HFF-Myc (cell line): ENCODE results near the gene HDAC7.

Experiments
- DNase-seq: peaks from one replicate; pipeline ENCODE4 v3.0.0-alpha.2; 2011; ENCODE audit warnings: low read depth; ENCODE audit errors: extremely low read depth
- H3K4me3 ChIP-seq: replicated peaks from 2 replicates; pipeline ENCODE4 v1.5.1; 2011; ENCODE audit warnings: low read depth, mild to moderate bottlenecking, control low read depth, low read length
- TF ChIP-seq, protein P1 (sequence below): IDR thresholded peaks from 2 replicates; pipeline ENCODE4 v1.5.1; 2012; ENCODE audit warnings: mild to moderate bottlenecking, low read depth, low read length, control low read depth; ENCODE audit errors: missing control alignments

The HDAC7 gene

DNA sequence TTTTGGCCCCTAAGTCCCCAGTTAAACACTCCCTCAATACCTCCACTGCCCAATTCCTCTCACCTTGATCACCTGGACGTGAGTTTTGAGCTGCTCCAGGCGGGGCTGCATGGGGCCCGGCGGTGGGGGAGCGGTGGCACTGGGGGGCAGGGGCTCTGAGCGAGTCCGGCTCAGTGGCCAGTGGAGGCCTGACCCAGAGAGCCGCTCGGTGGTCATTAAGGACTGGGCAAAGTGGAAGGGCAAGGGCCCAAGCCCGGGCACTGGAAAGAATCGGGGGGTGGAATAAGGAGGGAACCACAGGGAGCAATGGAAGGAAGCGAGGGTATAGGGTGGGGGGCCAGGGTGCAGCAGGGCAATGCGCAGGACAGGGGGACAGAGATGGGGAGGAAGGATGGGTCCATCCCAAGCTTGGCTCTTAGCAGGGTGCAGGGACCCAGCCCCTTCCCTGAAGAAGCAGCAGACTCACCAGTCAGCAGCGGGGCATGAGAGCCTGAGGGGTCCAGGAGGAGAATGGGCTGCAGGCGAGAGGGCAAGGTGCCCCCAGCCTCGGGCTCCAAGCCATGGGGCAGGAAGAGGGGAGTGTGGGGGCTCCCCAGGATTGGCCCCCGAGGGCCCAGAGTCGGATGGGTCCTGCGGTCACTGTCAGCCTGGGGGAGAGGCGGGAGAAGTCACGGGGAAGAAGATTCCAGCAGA, 24.4 kb downstream of the HDAC7 start:
- H3K4me3 ChIP-seq = no peak overlapping the region
- DNase-seq = no peak
- TF ChIP-seq, protein P1, sequence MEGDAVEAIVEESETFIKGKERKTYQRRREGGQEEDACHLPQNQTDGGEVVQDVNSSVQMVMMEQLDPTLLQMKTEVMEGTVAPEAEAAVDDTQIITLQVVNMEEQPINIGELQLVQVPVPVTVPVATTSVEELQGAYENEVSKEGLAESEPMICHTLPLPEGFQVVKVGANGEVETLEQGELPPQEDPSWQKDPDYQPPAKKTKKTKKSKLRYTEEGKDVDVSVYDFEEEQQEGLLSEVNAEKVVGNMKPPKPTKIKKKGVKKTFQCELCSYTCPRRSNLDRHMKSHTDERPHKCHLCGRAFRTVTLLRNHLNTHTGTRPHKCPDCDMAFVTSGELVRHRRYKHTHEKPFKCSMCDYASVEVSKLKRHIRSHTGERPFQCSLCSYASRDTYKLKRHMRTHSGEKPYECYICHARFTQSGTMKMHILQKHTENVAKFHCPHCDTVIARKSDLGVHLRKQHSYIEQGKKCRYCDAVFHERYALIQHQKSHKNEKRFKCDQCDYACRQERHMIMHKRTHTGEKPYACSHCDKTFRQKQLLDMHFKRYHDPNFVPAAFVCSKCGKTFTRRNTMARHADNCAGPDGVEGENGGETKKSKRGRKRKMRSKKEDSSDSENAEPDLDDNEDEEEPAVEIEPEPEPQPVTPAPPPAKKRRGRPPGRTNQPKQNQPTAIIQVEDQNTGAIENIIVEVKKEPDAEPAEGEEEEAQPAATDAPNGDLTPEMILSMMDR = no peak

- DNase-seq = no peak
- TF ChIP-seq, protein P1 = no peak
- H3K4me3 ChIP-seq = no peak overlapping the region
Measured at GRCh38 chr12:47794679-47795078, 25.0 kb downstream of the HDAC7 start.

GRCh38 chr12:47793015-47793681, 26.6 kb downstream of the HDAC7 start:
- H3K4me3 ChIP-seq = no peak overlapping the region
- TF ChIP-seq, protein P1 = no peak
- DNase-seq = no peak

DNA sequence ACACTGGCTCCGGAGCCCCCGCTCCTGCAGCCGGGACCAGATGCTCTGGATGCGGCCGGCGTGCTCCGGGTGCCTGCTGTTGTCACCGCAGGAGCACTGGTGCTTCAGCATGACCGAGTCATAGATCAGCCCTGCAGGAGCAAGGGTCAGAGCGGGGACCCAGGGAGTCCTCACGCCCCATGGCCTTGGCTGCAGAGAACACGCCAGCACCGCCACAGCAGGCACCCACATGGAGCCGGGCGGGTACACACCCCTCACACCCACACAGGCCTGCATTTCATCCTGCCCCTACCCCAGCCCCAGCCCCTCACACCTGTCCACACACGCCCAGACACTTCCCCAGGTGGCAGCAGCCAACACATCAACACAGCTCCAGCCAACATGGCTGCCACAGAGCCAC, 27.8 kb downstream of the HDAC7 start:
- TF ChIP-seq, protein P1 = no peak
- DNase-seq = no peak

DNA sequence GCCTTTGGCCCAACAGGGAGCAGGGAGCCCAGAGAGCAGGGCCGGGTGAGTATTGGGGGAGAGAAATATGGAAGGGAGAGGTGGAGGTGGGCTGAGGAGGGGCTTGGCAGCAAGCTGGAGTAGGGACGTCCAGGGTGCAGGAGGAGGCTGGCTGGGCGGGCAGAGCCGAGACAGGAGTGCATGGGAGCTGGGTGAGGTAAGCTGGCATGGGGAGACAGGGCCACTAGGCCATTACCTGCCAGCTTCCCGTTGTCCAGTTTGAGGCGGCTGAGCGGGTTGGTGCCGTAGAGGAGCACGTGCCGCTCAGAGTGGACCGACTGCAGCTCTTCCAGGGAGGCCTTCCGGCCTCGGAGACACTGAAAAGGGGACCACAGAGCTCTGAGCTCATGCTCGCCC, 28.4 kb downstream of the HDAC7 start:
- TF ChIP-seq, protein P1 = no peak
- no peak for DNase-seq
- H3K4me3 ChIP-seq = no peak overlapping the region

More for the DNA sequence above, 27.8 kb downstream of the HDAC7 start:
- H3K4me3 ChIP-seq = no peak overlapping the region

DNA sequence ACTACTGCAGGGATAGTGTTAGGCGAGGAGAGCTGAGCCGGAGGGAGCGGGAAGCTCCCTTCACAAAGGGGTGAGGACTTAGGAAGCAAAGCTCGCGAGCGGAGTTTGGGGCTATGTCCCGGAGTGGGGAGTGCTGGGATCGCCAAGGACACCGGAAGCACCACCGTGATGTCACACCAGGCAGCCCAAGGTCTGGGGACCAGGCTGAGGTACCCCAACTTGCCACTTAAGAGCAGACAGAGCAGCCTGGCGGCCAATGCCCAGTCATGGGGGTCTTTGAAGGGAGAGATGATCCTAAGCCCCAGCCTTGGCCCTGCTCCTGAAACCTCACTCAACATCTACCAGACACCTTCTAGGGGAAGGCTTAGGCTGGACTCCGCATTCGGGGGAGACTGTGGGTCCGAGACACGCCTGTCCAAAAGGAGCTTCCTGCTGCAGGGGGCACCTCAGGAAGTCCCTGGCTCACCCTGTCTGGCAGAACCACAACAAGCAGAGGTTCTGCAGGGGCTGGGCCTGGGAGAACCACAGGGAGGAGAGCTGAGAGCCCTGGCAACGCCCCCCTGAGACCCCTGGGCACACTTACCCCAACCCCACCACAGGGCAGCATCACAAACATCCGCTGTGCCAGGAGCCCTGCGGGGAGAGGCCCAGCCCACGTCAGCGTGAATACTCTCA, 28.9 kb downstream of the HDAC7 start:
- H3K4me3 ChIP-seq = no peak overlapping the region
- TF ChIP-seq, protein P1 = no peak
- no peak for DNase-seq
